GM13977 (cell line): ENCODE results near the gene LRRC36.

Source experiments
- DNase-seq: peaks from one replicate; pipeline ENCODE4 v3.0.0; 2012; ENCODE audit warnings: low spot score
- in situ Hi-C: fragments of 300-500 bp; cut with MboI; formaldehyde crosslinking; loops from one replicate; pipeline ENCODE4 v1.12.0; 2022; ENCODE audit warnings: low sequenced_read_pairs, low pct_unique_long_range_greater_than_20kb, mixed read lengths, inconsistent platforms; ENCODE audit not compliant: unreplicated experiment
- TF ChIP-seq, protein P1 (sequence below): IDR thresholded peaks from 2 replicates; pipeline ENCODE4 v1.5.1; 2012; ENCODE audit warnings: mild to moderate bottlenecking, control low read depth; ENCODE audit not compliant: insufficient read depth; ENCODE audit errors: extremely low read depth, missing control alignments

LRRC36 gene

DNA sequence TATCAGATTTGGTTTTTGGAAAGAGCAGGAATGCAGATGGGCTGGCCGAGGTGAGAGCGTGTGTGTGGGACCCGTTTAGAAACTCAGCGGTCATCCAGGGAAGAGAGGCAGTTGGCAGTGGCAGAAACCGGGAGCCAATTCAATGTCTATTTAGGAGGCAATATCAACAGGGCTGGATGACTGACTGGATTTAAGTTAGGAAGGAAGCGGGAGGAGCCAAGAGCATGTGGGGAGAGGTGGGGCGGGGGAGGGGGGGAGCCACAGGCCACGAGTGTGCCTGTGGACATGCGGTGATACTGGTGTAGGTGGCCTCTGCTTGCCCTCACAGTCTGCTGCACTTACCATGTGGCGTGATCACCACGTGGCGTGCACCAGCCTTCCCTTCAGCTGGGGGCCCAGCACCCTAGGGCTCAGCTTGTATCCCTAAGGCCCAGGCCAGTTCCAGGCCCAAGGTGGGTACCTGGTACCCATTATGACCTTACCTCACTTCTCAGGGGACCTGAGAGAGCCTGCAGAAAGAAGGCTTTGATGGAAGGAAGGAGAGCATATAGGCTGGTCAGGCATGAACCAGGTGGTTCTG, 77.5 kb downstream of the LRRC36 start:
- no peak for DNase-seq
- in situ Hi-C loops, result loop anchor here (10.0 kb wide), 1 partner anchor 139 kb away; no protein-coding TSS in a partner anchor
- TF ChIP-seq, protein P1, sequence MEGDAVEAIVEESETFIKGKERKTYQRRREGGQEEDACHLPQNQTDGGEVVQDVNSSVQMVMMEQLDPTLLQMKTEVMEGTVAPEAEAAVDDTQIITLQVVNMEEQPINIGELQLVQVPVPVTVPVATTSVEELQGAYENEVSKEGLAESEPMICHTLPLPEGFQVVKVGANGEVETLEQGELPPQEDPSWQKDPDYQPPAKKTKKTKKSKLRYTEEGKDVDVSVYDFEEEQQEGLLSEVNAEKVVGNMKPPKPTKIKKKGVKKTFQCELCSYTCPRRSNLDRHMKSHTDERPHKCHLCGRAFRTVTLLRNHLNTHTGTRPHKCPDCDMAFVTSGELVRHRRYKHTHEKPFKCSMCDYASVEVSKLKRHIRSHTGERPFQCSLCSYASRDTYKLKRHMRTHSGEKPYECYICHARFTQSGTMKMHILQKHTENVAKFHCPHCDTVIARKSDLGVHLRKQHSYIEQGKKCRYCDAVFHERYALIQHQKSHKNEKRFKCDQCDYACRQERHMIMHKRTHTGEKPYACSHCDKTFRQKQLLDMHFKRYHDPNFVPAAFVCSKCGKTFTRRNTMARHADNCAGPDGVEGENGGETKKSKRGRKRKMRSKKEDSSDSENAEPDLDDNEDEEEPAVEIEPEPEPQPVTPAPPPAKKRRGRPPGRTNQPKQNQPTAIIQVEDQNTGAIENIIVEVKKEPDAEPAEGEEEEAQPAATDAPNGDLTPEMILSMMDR, result no peak

DNA sequence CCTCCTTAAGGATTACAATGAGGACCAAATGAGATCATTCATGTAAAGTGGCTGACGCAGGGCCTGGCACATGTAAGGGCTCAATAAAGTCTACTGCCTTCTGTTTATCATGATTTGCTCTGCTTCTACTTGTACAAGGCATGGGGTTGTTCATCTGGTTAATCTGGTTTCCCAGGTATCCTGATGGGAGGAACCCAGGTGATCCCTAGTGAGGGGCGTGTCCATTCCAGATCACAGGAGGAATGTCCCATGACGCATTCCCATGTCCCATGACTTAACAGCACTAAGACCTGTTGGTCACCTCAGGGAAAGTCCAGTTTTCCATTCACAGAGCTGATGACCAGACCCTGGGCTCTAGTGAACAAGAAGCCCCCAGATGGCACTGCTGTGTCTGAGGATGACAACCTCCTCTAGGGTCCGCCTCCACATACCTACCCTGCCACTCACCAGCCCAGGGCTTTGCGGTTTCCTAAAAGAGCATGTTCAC, 78.2 kb downstream of the LRRC36 start:
- TF ChIP-seq, protein P1, result no peak
- no peak for DNase-seq
- in situ Hi-C loops, result loop anchor here (10.0 kb wide), 1 partner anchor 140 kb away; no protein-coding TSS in a partner anchor

DNA sequence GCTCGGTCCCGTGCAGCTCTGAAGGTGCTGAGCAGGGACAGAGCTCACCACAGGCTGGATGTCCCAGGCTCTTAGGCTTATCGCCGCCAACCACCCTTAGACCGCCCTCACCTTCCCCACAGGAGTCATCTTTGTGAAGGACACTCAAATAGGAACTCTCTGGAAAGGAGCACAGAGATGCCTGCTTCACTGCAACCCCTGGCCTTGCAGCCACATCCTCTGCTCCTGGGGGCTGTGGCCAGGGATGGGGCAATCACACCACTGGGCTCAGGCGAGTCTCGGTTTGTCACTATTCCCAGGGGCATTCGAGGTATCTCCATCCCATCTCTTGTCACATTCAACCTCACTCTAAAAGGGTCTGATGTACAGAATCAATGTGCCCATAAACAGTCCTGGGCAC, 78.7 kb downstream of the LRRC36 start:
- in situ Hi-C loops, result loop anchor here (10.0 kb wide), 1 partner anchor 141 kb away; no protein-coding TSS in a partner anchor
- DNase-seq, result no peak
- TF ChIP-seq, protein P1, result no peak

DNA sequence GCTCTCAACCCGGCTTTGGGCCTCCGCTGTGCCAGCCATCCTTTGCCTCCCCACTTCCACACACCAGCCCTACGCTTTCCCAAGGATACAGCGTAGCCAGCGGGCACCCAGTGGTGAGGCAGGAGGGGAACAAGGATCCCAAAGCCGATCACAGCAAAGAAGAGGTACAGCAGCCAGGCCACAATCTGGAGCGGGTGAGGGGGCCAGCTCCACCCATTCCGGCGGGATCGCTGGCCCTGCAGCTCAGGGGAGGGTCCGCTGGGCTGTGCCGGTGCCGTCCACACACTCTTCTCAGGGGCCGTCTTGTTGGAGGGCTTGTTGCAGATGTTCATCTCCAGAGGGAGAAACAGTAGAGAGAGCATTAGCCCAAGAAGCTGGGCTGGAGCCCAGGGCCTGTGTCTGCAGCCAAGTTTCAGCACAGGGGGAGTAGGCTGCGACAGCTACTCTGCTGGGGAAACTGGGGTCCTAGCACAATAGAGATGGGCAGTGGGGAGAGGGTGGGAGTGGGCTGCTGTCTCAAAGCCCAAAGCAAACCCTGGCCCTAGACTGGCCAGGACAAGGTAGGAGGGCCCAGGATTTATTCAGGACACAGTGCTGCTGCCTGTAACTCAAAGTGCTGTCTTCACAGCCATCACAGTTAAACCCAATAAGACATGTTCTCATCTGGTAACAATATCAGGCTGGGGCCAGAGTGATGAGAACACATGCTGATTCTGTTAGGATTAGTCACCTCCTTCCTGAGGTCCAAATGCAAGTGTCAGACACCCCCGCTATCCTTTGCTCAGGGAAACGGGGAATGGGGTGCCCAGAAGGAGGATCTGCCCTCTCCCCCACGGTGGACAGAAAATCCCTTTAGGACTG, 79.7 kb downstream of the LRRC36 start:
- in situ Hi-C loops, result loop anchor here (10.0 kb wide), 1 partner anchor 142 kb away; no protein-coding TSS in a partner anchor
- TF ChIP-seq, protein P1, result no peak
- DNase-seq, result no peak

DNA sequence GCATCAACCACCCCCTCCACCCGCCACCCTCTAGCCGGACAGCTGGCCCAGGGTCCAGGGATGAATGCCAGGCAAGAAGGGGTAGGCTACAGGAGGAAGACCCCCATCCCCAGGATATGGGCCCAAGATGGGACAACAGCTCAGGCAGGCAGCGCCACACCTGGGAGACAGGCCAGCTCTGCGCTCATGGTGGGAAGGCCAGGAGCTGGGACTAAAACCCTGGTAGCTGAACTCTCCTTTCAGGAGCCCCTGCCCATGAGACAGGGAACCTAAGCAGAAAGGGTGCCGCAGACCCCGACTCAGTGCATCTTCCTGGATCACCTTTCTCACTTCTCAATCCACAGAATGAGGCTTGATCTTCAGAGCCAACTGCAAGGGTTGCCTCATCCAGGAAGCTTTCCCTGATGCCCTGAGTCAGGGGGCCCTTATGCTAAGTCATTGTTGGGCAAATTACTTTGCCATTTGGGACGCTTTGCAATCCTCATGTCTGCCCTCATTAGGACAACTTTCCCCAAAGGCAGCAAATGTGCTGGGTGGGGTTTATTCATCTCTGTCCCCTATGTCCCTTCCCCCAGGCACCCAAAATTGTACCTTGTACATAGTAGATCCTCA, 80.7 kb downstream of the LRRC36 start:
- DNase-seq, result no peak
- TF ChIP-seq, protein P1, result no peak
- in situ Hi-C loops, result loop anchor here (10.0 kb wide), 1 partner anchor 142 kb away; no protein-coding TSS in a partner anchor

DNA sequence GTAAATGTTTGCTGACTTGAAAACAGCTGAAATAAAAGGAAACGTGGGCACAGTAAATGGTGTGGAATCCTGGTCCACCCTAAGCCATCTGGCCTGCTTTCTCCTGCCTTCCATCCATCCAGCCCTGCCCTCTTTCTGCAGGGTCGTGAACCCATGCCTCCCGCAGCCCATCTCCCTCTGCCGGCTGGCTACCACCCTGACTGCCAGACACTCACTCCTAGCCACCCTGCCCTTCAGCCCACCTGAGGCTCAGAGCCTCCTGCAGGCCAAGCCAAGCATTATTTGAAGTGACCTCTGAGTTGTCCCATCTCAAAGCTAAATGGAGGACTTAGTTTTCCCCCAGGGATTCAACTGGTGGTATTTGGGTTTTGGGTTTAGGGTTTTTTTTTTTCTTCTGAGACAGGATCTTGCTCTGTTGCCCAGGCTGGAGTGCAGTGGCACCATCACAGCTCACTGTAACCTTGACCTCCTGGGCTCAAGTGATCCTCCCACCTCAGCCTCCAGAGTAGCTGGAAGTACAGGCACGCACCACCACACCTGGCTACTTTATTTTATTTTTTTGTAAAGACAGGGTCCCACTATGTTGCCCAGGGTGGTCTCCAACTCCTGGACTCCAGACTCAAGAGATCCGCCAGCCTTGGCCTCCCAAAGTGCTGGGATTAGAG, 81.3 kb downstream of the LRRC36 start:
- TF ChIP-seq, protein P1, result no peak
- in situ Hi-C loops, result loop anchor here (10.0 kb wide), 1 partner anchor 143 kb away; no protein-coding TSS in a partner anchor
- DNase-seq, result no peak
